GM18870 (cell line): Measurements from ENCODE around the gene TBX6.

Experiments used
- ATAC-seq: cut with Tn5 transposase; IDR thresholded peaks from one replicate; pipeline ENCODE4 v1.9.1; 2021; ENCODE audit warnings: moderate library complexity; ENCODE audit not compliant: unreplicated experiment

The TBX6 gene

DNA sequence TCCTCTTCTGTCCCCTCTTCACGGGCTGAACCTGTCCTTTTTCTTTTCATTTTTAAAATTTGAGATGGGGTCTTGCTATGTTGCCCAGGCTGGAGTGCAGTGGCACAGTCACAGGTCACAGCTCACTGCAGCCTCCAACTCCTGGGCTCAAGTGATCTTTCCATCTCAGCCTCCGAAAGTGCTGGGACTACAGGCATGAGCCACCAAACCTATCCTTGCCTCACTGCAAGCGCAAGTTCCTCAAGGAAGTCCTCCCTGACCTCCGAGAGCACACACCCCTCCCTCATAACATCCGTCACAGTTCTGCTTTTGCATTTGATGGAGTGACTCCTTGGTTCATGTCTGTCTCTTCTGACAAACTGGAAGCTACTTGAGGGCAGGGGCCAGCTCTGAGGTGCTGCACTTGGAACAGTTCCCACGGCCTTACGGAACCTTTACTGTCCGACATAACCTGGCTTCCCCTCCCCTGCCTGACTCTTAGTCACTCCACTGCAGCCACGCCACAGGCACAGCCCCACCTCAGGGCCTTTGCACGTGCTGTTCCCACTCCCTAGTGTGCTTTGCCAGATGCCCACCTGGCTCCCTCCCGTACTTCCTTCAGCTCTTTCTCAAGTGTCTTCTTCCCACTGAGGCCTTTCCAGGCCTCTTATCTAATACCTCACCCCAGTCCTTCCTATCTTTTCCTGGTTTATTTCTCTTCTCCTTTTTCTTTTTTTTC, 4.4 kb downstream of the TBX6 start:
- ATAC-seq: no peak

DNA sequence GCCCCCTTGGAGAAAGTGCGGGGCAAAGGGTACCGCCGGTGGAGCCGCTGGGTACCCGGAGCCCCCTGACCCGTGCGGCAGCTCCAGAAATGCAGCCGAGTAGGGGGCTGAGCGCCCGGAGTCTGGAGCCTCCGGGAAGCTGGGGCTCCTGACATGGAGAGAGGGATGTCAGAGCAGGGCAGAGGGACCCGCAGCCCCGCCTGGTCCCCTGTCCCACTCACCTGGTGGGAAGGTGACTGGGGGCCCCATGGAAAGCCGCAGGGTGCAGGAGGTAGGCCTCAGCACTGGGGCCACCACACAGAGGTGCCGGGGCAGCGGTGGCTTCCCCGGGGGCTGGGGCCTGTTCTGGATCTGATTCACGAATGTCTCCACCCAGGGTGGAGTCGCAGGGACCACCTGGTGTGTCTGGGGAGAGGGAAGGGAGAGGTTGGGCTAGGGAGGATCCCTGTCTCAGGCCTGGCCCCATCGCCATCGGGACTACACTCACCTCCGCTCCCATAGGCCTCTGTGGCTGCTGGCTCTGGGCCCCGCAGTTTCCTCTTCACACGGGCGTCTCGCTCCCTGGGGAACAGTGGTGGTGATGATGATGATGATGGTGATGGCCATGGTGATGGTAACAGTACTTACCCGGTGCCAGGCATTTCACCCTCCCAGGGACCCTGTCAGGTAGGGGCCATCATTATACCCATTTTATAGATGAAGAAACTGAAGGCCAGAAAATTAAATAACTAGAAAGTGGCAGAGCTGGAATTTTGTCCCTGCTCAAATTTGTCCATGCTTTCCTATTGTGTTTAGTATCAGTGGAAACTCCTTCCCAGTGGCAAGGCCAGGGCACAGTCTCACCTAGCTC, 5.2 kb downstream of the TBX6 start:
- ATAC-seq: no peak

DNA sequence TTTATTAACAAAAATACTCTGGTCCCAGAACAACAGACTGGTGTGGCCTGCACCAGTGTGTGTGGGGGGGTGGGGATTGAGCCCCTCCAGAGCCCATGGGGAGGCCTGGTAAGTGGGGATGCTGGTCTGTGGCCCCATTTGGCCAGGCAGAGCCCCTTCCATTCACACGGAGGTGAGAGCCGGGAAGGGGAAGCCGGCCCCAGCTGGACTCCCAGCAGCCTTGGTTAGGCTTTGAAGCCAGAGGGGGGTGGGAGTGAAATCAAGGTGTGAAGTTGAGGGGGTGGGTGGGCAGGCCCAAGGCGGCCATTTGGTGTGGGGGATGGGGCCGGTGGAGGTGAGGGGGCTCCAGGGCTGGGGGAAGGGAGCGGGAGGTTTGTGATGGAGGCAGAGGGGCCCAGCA, 5.9 kb downstream of the TBX6 start:
- no peak for ATAC-seq

DNA sequence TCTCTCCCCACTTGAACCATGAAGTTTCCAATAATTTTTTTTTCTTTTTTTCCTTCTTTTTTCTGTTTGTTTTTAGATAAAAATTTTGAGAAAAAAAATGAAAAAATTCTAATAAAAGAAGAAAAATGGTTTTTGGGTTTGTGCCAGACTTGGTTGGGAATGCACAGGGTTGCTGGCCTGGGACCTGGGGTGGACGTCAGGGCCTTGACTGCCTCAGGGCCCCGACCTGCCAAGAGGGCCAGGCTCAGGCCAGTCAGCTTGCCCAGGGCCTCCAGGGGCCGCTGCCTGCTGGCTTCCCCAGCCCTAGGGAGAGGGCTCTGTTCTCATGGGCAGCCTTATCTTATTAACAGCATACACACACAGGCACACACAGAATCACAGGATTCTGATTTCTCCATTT, 6.5 kb downstream of the TBX6 start:
- ATAC-seq: no peak

DNA sequence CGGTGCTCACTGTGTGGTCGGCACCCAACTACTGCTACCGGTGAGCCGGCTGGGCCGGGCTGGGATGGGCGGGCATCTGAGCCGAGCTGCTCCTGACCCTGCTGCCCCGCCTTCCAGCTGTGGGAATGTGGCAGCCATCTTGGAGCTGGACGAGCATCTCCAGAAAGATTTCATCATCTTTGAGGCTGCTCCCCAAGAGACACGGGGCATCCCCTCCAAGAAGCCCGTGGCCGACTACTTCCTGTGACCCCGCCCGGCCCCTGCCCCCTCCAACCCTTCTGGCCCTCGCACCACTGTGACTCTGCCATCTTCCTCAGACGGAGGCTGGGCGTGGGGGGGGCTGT, 6.9 kb downstream of the TBX6 start:
- ATAC-seq: no peak

DNA sequence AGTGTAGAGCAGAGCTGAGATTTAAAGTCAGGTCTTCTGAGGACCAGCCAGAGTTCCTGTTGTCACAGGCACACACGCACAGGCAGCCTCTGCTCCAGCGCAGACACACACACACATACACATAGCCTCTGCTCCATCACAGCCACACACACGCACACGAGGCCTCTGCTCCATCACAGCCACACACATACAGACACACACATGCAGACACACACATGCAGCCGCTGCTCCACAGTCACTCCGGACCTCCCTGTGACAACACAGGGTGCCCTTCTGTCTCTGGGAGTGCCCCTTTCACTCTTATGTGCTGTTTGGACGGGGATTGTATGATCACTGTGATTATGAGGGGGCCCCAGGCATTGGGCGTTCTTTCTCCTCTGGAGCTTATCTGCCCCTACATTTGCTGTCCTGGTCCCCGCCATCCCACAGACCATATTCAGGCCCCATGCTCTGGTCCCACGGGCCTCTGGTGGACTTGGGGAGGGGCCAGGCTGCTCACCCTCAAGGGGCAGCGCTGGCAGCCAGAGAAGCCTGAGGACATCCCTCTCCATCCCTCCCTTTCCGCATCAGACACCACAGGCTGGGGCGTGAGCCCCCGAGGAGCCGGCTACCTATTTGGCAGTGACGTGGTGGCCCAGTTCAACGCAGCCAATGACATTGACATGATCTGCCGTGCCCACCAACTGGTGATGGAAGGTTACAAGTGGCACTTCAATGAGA, 7.5 kb downstream of the TBX6 start:
- ATAC-seq: no peak

DNA sequence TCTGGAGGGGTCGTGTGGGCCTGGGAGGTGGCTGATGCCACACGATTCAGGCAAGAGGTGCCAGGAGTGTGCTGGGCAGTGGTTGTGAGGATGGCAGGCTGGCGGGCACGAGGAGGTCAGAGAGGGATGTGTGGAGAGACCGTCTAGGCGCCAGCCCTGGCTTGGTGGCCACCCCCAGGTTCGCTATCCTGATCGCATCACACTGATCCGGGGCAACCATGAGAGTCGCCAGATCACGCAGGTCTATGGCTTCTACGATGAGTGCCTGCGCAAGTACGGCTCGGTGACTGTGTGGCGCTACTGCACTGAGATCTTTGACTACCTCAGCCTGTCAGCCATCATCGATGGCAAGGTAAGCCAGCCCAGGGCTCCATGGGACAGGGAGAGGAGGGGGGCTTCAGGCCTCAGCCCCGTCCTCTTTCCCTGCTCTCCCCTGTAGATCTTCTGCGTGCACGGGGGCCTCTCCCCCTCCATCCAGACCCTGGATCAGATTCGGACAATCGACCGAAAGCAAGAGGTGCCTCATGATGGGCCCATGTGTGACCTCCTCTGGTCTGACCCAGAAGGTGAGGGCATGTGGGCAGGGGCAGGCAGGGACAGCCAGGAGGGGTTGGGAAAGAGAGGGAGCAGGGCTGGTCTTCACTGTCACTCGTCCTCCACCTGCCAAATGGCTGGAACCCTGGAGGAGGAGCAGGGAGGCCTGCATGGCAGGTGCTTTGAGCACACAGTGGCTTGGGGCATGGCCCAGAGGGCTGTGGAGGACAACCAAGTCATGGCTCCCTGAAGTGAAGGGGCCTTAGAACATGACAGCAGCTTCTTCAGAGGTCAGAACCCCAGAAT, 8.3 kb downstream of the TBX6 start:
- no peak for ATAC-seq

DNA sequence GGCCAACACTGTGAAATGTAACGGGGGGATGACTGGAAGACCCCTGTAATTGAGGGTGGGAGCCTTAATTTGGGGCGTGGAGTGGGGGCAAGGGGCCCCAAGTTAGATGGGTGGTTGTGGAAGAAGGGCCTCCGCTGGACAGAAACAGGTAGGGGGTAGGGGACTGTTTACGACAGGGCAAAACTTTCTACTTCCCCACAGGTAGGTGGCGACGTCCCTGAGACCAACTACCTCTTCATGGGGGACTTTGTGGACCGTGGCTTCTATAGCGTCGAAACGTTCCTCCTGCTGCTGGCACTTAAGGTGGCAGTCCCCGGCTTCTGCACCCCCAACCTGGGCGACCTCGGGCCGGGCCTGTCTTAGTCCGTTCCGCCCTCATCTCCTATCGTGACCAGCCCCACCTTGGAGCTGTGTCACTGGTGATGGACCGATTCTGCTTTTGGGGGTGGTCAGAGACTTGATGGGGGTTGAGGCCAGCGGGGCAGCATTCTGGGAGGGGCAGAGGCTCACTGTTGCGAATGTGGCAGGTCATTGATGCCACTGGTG, 9.1 kb downstream of the TBX6 start:
- ATAC-seq: no peak

DNA sequence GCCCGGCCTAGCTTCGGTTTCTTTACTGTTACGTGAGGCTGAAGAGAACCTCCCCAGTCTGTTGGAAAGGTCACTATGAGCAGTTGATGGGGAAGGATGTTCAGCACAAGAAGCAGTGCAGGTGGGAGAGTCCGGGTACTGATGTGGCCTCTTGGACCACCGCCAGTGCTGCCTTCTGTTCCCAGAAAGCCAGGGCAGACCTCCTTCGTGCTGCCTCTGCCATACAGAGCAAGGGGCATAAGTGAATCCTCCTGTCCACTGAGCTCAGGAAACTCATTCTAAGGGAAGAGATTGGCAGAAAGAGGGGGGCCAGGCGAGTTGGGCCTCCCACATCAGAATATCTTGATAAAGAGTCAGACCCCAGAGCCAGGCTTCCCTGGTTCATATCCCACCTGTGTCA, 12.2 kb downstream of the TBX6 start:
- ATAC-seq: no peak

DNA sequence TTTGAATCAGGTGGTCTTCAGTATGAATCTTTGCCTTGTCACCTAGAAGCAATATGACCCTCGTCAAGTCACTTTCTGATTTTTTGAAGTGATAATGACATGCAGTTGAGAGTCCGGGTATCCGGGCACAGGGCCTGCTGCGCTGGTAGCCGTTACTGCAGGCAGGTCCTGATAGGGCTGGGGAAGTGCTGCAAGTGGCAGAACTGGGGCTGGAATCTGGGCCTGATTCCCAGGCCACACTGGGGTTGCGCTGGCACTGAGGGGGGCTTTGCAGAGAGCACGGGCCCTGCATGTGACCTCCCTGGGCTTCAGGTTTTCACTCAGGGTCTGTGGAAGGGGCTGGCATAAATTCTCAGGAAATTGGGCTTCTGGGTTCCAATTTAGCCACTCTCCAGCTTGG, 13.0 kb downstream of the TBX6 start:
- ATAC-seq: no peak

DNA sequence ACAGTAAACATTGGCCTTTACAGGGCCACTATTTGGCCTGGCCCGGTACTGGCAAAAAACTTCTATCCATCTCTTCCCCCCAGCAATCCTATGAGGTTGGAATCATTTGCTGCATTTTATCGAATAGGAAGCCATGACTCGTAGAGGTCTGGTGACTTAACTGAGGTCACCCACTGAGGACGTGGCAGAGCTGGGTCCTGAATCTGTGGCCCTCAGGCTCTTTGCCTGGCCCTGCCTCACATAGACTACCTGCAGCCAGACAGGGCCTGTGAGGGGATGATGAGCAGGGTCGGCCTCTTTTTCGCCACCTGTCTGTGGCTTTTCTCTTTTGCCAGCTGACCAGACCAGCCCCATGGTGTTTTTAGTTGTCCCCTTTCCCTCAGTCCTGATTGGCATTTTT, 14.1 kb downstream of the TBX6 start:
- no peak for ATAC-seq

DNA sequence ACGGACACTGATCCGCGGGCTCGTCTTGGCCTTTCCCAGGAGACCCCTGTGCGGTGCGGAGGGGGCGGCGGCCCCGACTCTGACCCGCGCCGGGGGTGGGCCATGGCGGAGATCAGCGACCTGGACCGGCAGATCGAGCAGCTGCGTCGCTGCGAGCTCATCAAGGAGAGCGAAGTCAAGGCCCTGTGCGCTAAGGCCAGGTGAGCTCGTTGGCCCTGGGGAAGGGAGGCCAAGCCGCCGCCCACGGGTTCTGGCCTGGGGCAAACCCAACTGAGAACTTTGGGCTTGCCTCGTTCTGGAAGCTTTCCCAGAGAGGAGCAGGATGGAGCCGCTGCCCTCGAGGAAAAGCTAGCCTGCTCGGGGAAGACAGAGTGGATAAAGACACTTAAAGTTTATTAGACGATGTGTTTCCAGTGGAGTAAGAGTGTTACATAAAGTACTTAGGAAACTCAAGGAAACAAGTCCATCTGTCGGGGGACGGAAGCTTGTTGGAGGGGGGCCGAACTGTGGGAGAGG, 15.4 kb downstream of the TBX6 start:
- no peak for ATAC-seq

DNA sequence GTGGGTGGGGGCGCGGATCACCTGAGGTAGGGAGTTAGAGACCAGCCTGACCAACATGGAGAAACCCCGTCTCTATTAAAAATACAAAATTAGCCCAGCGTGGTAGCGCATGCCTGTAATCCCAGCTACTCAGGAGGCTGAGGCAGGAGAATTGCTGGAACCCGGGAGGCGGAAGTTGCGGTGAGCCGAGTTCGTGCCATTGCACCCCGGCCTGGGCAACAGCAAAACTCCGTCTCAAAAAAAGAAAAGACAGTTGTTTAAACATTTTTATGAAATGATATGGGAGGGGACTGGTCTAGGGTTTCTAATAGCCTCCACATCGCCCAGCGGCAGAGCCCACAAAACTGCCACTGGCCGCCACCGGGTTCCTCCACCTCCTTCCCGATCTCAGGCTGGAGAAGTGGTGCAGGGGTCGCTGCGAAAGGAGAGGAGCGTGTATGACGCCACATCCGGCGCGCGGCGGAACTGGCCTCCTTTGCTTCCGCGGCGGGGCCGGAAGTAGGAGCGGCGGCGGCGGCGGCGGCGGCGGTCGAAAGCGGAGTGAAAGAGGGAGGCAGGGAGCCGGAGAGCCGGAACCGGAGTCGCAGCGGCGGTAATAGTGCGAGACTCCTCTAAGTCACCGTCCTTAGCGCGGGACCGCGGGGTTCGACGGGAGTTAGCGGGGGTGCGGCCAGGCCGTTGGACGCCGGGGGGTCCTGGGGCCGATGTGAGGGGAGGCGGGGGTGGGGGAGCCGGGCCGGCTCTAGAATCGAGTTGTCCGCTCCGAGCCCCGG, 16.0 kb downstream of the TBX6 start, which contains the start of gene PPP4C:
Gene PPP4C (plus strand): TSS at position 492 of the 773 bp plus-strand sequence. CDS start 384 bp downstream, outside the sequence.
- ATAC-seq: no peak

DNA sequence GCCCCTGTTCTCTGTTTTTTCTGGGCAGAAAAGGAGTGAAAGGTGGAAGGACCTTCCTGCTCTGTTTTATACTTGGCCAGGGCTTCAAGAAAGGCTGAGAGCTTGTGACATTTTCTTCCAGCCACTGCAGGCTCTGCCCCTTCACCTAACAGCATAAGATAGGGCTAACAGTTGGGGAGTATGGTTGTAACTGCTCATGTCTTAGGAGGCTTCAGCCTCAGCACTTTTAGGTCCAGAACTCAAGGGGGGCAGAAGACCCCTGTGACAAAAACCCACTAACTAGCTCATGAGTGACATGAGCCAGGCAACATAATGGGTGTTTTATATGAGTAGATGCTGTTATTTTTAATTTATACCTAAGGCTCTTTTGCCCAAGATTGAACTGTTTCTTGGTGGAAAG, 21.2 kb downstream of the TBX6 start:
- ATAC-seq: no peak

DNA sequence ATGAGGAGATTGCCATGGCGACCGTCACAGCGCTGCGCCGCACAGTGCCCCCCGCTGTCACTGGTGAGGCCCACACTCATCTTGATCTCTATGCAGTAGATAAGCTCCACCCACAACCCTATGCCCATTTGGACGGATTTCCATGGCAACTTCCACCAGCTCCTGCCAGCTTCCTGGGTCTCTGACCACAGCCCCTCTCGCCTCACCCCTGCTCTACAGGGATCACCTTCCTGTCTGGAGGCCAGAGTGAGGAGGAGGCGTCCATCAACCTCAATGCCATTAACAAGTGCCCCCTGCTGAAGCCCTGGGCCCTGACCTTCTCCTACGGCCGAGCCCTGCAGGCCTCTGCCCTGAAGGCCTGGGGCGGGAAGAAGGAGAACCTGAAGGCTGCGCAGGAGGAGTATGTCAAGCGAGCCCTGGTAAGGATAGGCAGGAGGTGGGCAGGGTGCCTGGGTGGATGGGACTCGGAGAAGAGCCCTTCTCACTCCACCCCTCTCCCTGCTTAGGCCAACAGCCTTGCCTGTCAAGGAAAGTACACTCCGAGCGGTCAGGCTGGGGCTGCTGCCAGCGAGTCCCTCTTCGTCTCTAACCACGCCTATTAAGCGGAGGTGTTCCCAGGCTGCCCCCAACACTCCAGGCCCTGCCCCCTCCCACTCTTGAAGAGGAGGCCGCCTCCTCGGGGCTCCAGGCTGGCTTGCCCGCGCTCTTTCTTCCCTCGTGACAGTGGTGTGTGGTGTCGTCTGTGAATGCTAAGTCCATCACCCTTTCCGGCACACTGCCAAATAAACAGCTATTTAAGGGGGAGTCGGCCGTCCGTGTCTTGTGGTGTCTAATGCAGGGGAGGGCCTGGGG, 21.9 kb downstream of the TBX6 start:
- no peak for ATAC-seq

DNA sequence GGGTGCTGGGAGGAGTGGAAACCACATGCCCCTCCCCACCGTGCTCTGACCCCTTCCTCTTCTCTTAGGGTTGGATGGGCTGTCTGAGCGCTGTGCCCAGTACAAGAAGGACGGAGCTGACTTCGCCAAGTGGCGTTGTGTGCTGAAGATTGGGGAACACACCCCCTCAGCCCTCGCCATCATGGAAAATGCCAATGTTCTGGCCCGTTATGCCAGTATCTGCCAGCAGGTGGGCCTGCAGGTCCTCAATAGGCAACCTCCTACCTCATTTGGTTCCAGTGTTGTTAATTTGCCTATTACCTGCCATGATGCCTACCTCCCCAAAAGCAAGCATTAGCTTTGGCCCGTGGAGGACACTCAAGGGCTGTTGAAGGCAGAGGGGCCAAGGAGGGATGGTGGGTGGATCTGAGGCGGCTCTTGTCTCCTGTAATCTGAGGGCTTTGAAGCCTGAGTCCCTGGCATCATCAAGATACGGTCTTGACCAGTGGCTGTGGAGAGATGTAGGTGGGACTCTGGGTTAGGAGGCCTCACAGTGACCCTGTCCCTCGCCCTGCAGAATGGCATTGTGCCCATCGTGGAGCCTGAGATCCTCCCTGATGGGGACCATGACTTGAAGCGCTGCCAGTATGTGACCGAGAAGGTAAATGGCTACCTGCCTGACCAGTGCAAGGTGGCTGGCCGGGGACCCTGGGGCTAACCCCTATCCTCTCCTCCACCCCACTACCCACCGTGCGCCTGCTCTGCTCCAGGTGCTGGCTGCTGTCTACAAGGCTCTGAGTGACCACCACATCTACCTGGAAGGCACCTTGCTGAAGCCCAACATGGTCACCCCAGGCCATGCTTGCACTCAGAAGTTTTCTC, 22.7 kb downstream of the TBX6 start:
- no peak for ATAC-seq

DNA sequence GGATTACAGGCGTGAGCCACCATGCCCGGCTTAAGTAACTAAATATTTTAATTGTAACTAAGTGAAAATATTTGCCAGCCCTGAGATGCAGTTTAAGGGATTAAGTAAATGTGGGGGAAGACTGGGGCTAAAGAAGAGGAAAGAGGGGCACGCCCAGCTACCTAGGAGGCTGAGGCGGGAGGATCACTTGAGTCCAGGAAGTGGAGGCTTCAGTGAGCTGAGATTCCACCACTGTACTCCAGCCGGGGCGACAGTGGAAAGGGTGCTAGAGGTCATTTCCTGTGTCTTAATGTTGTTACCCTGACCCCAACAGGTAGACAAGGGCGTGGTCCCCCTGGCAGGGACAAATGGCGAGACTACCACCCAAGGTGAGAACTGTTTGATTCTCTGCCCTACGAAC, 23.4 kb downstream of the TBX6 start:
- ATAC-seq: no peak

DNA sequence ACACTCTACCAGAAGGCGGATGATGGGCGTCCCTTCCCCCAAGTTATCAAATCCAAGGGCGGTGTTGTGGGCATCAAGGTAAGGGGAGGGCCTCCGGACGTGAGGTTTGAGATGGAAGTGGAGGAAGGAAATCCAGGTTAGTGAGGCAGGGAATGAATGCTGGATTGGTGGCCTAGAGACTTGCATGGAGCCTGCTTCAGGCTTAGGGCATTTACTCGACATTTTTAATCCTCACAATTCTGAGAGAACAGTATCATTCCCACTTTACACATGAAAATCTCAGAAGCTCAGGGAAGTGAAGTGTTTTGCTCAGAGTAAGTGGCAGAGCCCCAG, 24.2 kb downstream of the TBX6 start:
- ATAC-seq: no peak
